ENCODE measurements around the gene ADI1. TPM values are rescaled to one million over a fixed set of nuclear protein-coding genes. Genes with fewer than 3 reads are reported as not detected.

ADI1 gene
- polyA plus RNA-seq, 1 of the 3 experiments (the other 2 are of a cell fraction), result 67.2 TPM

- no peak overlapping the region for H3K4me3 ChIP-seq (ENCODE audit: low read depth in 2 of 2, low read length in 1 of 2)
- no peak overlapping the region for H3K9ac ChIP-seq
- H3K9me2 ChIP-seq, result no peaks in the 10 kb centered on the region
- peaks cover 5% of the 10 kb centered on the region for H3F3A ChIP-seq (replicated peaks; ENCODE audit: insufficient read depth)
- WGBS (ENCODE audit: low lambda C conversion rate), result 78% methylated on average over 6 of the region's 6 CpGs
- H3K9me3 ChIP-seq, result no peaks in the 10 kb centered on the region
- TF ChIP-seq MXI1 (IDR thresholded peaks at IDR 0.05; ENCODE audit: low read depth, low read length) (no peak), NFIC (IDR thresholded peaks at IDR 0.05; ENCODE audit: borderline replicate concordance) (no peak), FOSL2 (IDR thresholded peaks at IDR 0.05; ENCODE audit: borderline replicate concordance, low read depth) (no peak), RXRA (IDR thresholded peaks at IDR 0.05; ENCODE audit: borderline replicate concordance, low read depth) (no peak), SIN3A (IDR thresholded peaks at IDR 0.05; ENCODE audit: borderline replicate concordance, low read depth, low read length) (no peak), GATA2 (CRISPR knock-in tag; IDR thresholded peaks at IDR 0.05) (no peak), POLR2AphosphoS5 (IDR thresholded peaks at IDR 0.05; ENCODE audit: low read depth, low read length) (no peak), RAD21 (IDR thresholded peaks at IDR 0.05; ENCODE audit: low read length) (no peak), FOXJ3 (CRISPR knock-in tag; IDR thresholded peaks at IDR 0.05) (no peak), NRF1 (IDR thresholded peaks at IDR 0.05; ENCODE audit: low read depth, low read length) (no peak)
- TF ChIP-seq, protein P1, sequence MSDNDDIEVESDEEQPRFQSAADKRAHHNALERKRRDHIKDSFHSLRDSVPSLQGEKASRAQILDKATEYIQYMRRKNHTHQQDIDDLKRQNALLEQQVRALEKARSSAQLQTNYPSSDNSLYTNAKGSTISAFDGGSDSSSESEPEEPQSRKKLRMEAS (IDR thresholded peaks at IDR 0.05; ENCODE audit: low read depth), result no peak
- TF ChIP-seq, protein P2, sequence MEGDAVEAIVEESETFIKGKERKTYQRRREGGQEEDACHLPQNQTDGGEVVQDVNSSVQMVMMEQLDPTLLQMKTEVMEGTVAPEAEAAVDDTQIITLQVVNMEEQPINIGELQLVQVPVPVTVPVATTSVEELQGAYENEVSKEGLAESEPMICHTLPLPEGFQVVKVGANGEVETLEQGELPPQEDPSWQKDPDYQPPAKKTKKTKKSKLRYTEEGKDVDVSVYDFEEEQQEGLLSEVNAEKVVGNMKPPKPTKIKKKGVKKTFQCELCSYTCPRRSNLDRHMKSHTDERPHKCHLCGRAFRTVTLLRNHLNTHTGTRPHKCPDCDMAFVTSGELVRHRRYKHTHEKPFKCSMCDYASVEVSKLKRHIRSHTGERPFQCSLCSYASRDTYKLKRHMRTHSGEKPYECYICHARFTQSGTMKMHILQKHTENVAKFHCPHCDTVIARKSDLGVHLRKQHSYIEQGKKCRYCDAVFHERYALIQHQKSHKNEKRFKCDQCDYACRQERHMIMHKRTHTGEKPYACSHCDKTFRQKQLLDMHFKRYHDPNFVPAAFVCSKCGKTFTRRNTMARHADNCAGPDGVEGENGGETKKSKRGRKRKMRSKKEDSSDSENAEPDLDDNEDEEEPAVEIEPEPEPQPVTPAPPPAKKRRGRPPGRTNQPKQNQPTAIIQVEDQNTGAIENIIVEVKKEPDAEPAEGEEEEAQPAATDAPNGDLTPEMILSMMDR (IDR thresholded peaks at IDR 0.05), result no peak
- TF ChIP-seq, protein P3, sequence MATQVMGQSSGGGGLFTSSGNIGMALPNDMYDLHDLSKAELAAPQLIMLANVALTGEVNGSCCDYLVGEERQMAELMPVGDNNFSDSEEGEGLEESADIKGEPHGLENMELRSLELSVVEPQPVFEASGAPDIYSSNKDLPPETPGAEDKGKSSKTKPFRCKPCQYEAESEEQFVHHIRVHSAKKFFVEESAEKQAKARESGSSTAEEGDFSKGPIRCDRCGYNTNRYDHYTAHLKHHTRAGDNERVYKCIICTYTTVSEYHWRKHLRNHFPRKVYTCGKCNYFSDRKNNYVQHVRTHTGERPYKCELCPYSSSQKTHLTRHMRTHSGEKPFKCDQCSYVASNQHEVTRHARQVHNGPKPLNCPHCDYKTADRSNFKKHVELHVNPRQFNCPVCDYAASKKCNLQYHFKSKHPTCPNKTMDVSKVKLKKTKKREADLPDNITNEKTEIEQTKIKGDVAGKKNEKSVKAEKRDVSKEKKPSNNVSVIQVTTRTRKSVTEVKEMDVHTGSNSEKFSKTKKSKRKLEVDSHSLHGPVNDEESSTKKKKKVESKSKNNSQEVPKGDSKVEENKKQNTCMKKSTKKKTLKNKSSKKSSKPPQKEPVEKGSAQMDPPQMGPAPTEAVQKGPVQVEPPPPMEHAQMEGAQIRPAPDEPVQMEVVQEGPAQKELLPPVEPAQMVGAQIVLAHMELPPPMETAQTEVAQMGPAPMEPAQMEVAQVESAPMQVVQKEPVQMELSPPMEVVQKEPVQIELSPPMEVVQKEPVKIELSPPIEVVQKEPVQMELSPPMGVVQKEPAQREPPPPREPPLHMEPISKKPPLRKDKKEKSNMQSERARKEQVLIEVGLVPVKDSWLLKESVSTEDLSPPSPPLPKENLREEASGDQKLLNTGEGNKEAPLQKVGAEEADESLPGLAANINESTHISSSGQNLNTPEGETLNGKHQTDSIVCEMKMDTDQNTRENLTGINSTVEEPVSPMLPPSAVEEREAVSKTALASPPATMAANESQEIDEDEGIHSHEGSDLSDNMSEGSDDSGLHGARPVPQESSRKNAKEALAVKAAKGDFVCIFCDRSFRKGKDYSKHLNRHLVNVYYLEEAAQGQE (IDR thresholded peaks at IDR 0.05; ENCODE audit: low read depth, low read length), result no peak
- H3K79me2 ChIP-seq (ENCODE audit: insufficient read depth), result no peaks in the 10 kb centered on the region; the same call in 1 of the 2 replicates
- ChIA-PET POLR2A (no interaction called here), CTCF (no interaction called here)
- H3K4me1 ChIP-seq (ENCODE audit: control insufficient read depth in 1 of 2, insufficient read depth in 2 of 2, low read depth in 1 of 2, low read length in 1 of 2), result no peaks in the 10 kb centered on the region
- no peak overlapping the region for H2AFZ ChIP-seq (ENCODE audit: low read depth)
- no peaks in the 10 kb centered on the region for H4K20me1 ChIP-seq (ENCODE audit: insufficient read depth)
- peaks cover 6 to 14% of the 10 kb centered on the region in 2 experiments for H3K36me3 ChIP-seq (replicated peaks in 1 of 2; ENCODE audit: control insufficient read depth in 1 of 2, insufficient read depth in 2 of 2, low read length in 1 of 2)
- H3K27ac ChIP-seq (ENCODE audit: low read depth in 2 of 2, low read length in 1 of 2), result no peak overlapping the region
- H3K27me3 ChIP-seq (ENCODE audit: insufficient read depth), result no peaks in the 10 kb centered on the region
- no peak overlapping the region for H3K4me2 ChIP-seq
- DNase-seq, result no peak
Observed at GRCh38 chr2:3565117-3565516, 45.8 kb upstream of the ADI1 start.

Measured in SK-N-SH (cell line).